Heart left ventricle (tissue), 13 donors: Measurements from ENCODE around the gene WDR11.

Experiments
- POLR2A ChIP-seq, 2 donors: fragments of 450-650 bp; IDR thresholded peaks; one replicate each; pipeline ENCODE4 v1.6.1; 2017; ENCODE audit warnings: antibody characterized with exemption in 2 of 2, mild to moderate bottlenecking in 2 of 2, moderate library complexity in 2 of 2
- TF ChIP-seq, protein P1 (sequence below), 12 donors: fragments of 200-600 bp; sonication (generic) in 4 of 12; IDR thresholded peaks; one replicate each; pipeline versions ENCODE4 v1.5.0 to v1.8.0; 2018 to 2022; ENCODE audit warnings: antibody characterized with exemption in 12 of 12, mild to moderate bottlenecking in 5 of 12
- donor health status: ischemic (EF 13 %, LVEDD 7.1; RV severe dilation, severe dysfunction).
- donor health status: DM: no; HTN: yes; CAD: no.
- donor health status: DM: no; HTN: no; CAD: no.
- donor health status: ischemic (EF 25% LVEDD 6.9; RV normal size, moderate dysfunction).
- donor health status: ischemic (EF 25% LVEDD 5.7; RV mildly dilated, moderate dysfunction).
- donor health status: ischemic (EF 35%, LVEDD 5.7; RV mildly dilated, moderate dysfunction).
- donor health status: nonischemic (EF 11% LVEDD 7.7; RV severe dilation, severe dysfunction).
- donor health status: DM: yes; HTN: yes; CAD: no.
- donor health status: PGD.
- donor health status: ischemic (EF 29% LVEDD 5.4; RV normal size, mild dysfunction).
- donor health status: nonischemic (EF 23%, LVEDD 6.1; RV moderate dilation, normal function).

DNA sequence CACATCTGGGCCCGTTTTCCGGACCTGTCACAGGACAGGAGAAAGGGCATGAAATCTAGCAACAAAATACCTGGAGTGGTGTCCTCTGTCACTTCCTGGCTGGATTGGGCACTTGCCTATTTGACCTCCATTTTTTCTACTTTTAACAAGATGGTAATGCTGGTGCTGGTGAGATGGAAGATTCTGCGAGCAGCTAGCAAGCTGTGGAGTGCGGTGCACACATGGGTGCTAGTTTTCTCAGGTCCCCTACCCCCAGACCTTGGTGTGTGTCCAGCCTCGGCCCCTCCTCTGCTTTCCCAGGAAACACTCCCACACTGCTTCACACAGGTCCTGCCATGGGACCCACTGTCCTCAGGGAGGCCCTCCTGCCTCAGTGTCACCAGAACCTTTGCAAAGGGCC is 87.7 kb downstream of the WDR11 start:
- TF ChIP-seq POLR2A (IDR thresholded peaks at IDR 0.05): no peak
- TF ChIP-seq, protein P1, sequence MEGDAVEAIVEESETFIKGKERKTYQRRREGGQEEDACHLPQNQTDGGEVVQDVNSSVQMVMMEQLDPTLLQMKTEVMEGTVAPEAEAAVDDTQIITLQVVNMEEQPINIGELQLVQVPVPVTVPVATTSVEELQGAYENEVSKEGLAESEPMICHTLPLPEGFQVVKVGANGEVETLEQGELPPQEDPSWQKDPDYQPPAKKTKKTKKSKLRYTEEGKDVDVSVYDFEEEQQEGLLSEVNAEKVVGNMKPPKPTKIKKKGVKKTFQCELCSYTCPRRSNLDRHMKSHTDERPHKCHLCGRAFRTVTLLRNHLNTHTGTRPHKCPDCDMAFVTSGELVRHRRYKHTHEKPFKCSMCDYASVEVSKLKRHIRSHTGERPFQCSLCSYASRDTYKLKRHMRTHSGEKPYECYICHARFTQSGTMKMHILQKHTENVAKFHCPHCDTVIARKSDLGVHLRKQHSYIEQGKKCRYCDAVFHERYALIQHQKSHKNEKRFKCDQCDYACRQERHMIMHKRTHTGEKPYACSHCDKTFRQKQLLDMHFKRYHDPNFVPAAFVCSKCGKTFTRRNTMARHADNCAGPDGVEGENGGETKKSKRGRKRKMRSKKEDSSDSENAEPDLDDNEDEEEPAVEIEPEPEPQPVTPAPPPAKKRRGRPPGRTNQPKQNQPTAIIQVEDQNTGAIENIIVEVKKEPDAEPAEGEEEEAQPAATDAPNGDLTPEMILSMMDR (IDR thresholded peaks at IDR 0.05): no peak
